GM11168 (cell line): ENCODE data around the gene JPT1.
"Not testable (repeated sequence)": the region's sequence is repeated elsewhere in the genome, so short reads cannot be mapped to it uniquely, and the experiment has no call there.

Experiments used
- in situ Hi-C: fragments of 300-500 bp; cut with MboI; formaldehyde crosslinking; loops from one replicate; pipeline ENCODE4 v1.12.0; 2022; ENCODE audit warnings: low sequenced_read_pairs; ENCODE audit not compliant: unreplicated experiment

Gene JPT1, protein sequence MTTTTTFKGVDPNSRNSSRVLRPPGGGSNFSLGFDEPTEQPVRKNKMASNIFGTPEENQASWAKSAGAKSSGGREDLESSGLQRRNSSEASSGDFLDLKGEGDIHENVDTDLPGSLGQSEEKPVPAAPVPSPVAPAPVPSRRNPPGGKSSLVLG

DNA sequence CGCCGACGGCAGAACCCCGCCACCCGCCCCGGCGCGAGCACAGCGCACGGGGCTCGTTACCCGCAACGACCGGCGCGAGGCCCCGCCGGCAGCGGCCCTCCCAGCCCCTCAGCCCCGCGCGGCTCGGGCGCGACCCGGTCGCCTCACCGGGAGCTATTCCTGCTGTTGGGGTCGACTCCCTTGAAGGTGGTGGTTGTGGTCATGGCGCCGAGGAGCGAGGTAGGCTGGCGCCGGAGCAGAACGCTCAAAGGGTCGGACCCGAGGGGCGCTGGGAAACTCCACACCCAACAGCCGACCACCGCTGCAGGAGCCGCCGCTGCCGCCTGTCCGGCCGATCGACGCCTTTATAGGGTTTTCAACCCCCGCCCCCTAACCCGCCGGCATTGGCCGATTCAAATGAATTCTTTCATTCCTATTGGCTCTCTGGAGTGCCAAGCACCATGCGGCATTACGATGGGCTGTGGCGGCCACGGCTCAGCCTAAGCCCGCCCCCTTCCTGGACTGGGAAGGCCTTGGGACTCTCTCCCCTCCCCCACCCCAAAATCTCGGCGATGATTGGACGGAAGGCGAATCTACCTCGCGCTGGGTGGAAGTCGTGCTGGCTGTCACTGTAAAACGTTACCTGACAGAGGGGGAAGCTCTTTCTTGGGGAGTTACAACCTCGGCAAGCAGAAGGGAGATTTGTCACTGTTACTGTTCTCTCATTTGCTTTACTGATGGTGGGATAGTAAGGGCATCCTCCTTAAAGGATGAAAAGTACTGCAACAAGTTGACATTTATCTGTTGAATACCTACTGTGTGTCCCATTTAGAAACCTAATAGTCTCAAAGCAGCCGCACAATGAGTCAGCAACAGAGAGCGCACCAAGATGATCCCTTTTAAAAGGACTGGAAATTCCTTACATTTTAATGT, at the start of gene JPT1:
JPT1 (minus strand) TSS at position 318 of the 912 bp plus-strand sequence; CDS start at position 203, 115 bp downstream.
- in situ Hi-C loops, result no loop called here

DNA sequence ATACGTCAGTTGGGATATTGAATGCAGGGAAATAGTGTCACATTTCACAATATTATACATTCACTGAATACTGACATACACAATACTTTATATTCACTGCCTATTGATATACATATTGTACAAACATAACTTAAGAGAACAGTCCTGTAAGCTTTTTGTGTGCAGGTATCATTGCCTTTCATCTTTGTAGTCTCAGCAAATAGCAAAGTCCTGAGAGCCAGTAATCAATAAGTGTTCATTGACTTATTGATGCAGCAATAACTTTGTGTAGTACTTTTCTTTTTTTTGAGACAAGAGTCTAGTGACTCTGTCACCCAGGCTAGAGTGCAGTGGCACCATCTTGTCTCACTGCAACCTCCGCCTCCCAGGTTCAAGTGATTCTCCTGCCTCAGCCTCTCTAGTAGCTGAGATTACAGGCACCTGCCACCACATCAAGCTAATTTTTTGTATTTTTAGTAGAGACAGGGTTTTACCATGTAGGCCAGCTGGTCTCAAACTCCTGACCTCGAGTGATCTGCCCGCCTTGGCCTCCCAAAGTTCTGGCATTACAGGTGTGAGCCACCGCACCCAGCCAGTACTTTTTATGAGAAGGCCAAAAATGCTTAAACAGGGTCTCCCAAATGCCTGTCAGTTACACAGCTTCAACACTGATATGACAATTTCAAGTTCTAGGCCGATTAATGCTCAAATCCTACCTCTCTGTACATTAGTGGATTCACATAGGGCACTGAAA, 45.7 kb upstream of the JPT1 start:
- in situ Hi-C loops, result loop anchor here (10.0 kb wide), 1 partner anchor 85 kb away; no protein-coding TSS in a partner anchor

DNA sequence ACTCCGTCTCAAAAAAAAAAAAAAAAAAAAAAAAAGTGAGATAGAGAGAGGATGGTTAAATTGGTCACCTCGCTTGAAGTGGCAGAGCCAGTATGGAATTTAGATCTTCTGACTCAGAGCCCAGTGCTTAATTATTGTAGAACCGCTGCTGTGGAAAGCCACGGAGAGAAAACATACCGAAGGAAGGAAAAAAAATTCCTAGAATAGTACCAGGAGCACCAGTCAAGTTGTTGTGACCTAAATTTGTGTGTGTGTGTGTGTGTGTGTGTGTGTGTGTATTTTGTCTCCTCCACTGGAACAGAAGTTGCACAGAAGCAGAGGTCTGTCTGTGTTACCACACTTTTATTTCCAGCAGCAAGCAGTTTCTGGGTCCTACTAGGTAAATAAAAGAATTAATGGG, 40.6 kb upstream of the JPT1 start:
- in situ Hi-C loops, result no loop called here

DNA sequence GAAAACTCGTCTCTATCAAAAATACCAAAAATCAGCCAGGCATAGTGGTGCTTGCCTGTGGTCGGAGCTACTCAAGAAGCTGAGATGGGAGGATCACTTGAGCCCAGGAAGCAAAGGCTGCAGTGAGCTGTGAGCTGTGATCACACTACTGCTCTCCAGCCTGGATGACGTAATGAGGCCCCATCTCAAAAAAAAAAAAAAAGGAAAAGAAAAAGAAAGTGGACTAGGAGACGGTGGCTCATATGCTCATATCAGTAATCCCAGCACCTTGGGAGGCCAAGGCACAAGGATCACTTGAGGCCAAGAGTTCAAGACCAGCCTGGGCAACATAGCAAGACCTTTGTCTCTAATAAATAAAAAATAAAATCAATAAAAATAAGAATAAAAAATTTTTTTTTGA, 37.3 kb upstream of the JPT1 start:
- in situ Hi-C loops, result no loop called here

DNA sequence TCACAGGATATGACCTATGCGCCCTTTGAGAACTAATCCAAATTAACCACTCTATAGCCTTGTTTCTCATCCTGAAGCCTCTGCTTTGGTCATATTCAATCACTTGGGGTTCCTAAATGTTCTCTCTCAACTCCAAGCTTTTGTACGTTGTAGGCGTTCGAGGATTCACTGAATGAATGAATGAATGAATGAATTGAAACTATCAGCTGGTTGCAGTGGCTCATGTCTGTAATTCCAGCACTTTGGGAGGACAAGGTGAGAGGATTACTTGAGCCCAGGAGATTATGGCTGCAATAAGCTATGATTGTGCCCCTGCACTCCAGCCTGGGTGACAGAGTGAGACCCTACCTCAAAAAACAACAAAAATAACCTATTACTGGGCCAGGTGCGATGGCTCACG, 34.3 kb upstream of the JPT1 start:
- in situ Hi-C loops, result no loop called here

DNA sequence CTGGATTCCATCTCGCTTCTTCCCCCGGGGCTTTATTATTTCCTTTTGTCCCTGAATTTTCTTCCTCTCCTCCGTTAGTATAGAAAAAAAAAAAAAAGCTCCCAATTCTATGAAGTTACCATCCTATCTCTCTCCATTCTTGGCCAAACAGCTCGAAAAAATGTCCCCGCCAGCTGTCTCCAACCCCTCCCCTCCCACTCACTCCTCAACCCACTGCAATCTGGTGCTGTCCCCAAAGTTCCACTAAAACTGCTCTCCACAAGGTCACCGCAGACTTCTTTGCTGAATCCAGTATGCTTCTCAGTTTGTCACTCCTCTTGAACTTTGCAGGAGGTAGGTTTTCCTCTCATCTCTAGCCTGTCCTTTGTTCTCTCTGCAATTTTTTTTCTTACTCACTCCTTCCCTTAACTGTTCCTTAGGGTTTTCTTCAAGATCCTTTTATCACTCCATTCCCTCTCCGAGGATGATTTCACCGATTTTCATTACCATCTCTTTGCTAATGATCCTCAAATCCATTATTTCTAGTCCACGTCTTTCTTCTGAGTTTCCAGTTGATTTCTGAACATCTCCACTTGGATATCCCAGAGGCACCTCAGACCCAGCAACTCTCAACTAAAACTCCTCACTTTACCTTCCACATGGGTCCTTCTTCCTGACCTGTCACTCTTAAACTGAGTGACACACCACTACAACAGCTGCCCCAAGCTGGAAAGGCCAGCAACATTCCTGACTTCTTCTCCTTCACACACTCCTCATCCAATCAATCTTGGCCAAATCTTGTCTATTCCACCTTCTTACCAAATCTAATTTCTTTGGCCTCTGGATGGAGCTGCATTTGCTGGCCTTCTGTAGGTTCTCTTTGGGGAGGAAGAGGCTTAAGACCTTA, 29.9 kb upstream of the JPT1 start:
- in situ Hi-C loops, result no loop called here

DNA sequence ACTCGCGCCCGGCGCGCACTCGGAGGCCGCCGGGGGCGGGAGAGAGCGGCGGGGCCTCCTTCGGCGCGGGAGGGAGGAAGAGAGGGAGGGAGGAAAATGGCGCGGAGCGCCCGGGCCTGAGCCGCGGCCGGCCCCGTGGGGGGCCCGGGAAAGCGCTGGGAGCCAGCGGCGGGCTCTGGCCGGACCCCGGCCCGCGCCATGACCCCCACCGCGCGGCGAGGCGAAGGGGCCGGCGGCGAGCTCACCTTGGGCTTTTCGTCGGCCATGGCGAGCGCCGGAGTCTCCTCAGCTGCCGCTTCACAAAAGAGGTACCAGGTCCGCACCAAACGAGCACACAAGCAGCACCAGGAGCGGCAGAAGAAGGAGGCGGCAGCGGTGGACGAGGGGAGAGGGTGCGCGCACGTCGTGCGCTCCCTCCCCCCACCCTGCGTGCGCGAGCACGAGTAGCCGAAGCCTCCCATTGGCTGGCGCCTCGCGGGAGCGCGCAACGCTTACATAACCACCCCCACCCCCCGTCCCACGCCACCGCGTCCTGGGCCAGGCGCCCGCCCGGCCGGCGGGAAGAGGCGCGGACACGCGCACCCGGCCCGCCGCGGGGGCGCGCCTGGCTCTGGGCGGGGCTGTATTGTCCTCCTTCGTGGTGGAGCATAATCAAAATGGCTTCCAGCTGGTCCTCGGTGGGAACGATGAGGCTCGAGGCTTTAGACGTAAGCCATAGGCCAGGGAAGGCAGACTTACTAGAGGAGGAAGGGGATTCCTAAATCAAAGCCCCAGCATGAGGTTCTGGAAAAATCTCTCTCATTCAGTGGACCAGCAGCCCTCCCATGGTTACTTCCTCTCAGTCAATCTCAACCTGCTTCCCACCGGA, 28.5 kb upstream of the JPT1 start, which contains the start of gene SUMO2:
SUMO2 (minus strand) TSS at position 391 of the 868 bp plus-strand sequence; CDS start at position 266, 125 bp downstream.
- in situ Hi-C loops, result no loop called here

DNA sequence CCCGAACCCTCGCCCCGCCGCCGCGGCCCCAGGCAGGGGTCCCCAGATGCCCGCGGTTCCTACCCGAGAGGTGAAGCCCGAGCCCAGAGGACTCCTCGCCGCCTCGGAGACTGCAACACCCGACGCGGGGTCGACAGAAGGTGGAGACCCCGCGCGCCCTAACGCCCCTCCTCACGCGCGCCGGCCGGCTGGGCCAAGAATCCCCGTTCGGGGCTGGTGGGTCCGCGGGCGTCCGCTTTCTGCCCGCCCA, 27.9 kb upstream of the JPT1 start:
- in situ Hi-C loops, result no loop called here

DNA sequence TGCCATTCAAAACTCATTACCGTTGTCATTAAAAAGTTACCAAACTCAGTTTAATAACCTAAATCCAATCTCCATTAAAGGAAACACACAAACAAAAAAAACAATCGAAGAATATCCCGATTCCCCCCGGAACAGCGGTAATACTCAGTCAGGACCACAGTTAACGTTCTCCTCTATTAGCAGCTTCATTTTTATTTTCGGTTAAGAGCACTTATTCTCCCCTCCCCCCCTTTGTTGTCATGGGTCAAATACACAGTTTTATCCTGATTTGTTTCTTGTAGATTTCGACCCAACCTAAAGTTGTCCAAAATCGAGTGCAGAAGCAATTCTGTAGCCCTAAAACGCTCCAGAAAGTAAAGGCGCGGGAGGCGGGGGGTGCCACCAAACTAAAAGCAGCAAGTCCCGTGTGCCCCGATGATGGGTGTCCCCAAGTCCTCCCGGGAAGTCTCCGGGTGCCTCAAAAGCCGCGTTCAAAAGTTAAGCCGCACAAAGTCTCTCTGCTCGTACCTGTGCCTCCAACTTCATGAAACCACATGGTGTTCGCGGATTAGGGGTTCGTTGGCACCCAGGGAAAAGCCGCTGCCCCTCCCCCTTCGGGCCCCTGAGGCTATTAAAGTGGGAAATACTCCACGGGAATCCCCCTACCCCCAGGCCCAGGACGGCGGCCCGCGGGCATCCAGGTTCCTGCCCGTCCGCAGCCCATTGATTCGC, 27.5 kb upstream of the JPT1 start:
- in situ Hi-C loops, result no loop called here

DNA sequence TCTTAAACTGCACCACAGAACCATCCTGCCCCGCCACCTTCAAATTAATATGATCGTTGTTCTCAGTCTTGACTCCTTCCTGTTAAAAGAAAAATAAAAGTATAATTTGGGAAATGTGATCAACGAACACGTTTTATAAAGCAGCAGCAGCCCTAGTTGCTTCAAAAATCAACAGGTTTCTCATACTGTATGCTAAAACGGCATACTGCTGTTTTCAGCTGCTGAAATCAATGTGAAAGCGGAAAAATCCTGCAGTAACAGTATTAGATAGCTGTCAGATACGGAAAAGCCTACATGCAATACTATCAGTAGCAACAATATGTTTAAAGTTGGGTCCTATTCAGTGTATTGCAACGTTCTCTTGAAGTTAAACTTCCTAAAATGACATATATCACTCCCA, 26.8 kb upstream of the JPT1 start:
- in situ Hi-C loops, result no loop called here

DNA sequence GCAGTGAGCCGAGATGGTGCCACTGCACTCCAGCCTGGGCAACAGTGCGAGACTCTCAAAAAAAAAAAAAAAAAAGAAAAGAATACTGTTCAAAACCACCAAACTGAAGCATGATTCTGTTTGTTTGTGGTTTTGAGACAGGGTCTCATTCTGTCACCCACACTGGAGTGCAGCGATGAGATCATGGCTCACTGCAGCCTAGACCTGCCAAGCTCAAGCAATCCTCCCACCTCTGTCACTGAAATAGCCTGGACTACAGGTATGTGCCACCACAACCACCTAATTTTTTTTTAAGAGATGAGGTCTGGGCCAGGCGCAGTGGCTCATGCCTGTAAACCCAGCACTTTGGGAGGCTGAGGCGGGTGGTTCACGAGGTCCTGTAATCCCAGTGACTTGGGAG, 24.1 kb upstream of the JPT1 start:
- in situ Hi-C loops, result no loop called here

DNA sequence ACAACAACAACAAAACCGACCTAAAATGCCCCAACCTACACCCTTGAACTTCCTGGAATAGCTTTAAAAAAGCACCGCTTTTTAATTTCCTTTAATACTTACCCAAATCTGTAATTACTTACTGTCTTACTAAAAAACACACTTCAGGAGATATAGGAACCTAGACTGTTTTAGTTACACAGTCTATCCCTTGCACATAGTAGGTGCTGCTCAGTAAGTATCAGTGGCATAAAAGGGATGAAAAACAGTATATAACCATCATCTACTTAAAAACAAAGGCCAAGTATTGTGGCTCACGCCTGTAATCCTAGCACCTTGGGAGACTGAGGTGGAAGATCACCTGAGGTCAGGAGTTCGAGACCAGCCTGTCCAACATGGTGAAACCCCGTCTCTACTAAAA, 22.3 kb upstream of the JPT1 start:
- in situ Hi-C loops, result no loop called here

DNA sequence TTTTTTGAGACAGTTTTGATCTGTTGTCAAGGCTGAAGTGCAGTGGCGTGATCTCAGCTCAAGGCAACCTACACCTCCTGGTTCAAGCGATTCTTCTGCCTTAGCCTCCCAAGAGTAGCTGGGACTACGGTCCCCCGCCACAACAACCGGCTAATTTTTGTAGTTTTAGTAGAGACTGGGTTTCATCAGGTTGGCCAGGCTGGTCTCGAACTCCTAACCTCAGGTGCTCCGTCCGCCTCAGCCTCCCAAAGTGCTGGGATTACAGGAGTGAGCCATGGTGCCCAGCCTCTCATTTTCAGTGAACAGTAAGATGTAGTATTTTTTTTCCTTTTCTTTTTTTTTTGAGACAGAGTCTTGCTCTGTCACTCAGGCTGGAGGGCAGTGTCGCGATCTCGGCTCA, 20.7 kb upstream of the JPT1 start:
- in situ Hi-C loops, result no loop called here

DNA sequence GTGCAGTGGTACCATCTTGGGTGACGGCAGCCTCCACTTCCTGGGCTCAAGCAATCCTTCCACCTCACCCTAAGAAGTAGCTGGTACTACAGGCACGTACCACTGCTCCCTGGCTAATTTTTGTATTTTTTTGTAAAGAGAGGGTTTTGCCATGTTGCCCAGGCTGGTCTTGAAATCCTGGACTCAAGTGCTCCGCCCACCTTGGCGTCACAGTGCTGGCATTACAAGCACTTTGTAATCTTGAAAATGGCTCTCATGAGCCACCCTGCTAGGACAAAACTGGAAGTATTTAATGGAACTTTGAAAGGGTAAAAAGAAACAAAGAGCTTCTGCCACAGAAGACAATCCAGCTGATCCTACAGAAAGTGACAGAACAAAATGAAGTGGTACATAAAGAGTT, 19.2 kb upstream of the JPT1 start:
- in situ Hi-C loops, result no loop called here

DNA sequence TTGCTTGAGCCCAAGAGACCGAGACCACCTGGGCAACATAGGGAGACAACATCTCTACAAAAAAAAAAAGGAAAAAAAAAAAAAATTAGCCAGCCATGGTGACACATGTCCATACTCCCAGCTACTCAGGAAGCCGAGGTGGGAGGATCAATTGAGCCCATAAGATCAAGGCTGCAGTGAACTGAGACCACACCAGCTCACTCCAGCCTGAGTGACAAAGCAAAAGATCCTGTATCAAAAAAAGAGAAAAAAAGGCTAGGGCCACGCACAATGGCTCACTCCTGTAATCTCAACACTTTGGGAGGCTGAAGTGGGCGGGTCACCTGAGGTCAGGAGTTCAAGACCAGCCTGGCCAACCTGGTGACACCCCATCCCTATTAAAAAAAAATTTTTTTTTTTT, 14.7 kb upstream of the JPT1 start:
- in situ Hi-C loops, result no loop called here

DNA sequence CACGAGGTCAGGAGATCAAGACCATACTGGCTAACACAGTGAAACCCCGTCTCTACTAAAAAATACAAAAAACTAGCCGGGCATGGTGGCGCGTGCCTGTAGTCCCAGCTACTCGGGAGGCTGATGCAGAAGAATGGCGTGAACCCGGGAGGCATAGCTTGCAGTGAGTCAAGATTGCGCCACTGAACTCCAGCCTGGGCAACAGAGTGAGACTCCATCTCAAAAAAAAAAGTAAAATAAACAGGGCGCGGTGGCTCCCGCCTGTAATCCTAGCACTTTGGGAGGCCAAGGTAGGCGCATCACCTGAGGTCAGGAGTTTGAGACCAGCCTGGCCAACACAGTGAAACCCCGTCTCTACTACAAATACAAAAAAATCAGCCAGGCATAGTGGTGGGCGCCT, 10.3 kb upstream of the JPT1 start:
- in situ Hi-C loops, result not testable (repeated sequence)

DNA sequence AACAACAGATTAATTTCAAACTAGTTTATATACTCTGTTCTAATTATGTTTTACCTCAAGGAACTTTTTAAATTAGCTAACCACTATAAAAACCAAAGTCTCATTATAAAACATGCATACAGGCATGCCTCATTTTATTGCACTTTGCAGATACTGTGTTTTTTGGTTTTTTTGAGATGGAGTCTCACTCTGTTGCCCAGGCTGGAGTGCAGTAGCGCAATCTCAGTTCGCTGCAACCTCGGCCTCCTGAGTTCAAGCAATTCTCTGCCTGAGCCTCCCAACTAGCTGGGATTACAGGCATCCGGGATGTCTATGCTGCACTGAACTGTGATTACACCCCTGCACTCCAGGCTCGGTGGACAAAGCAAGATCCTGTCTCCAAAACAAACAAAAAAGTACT, 8.8 kb upstream of the JPT1 start:
- in situ Hi-C loops, result no loop called here

DNA sequence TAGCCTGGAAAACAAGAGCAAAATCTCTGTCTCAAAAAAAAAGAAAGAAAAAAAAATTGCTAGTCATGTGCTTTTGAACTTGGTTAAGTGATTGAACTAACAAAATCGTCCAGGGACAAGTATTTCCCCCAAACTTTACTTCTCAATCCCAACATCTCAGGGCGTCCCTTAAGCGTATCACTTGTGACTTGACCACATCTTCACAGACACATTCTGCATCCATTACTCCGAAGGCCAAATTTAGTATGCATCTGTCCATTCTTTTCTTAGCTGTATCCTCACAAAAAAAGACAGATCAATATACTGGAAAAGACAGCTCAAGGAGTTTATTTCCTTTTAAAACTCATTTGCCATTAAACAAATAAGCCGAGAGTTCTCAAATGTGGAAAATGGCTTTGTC, 5.9 kb upstream of the JPT1 start:
- in situ Hi-C loops, result no loop called here
